ENCODE measurements around the gene SLC12A4.

The SLC12A4 gene

GRCh38 chr16:67963292-67963661 is 5.2 kb downstream of the SLC12A4 start:
- DNase-seq (ENCODE audit: low read depth): no peak

- no peak for DNase-seq (ENCODE audit: low read depth)
These were observed 6.3 kb downstream of the SLC12A4 start for GRCh38 chr16:67962135-67962534.

GRCh38 chr16:67961551-67961957 is 6.9 kb downstream of the SLC12A4 start:
- DNase-seq (ENCODE audit: low read depth): no peak

GRCh38 chr16:67959536-67960329 is 8.7 kb downstream of the SLC12A4 start:
- DNase-seq (ENCODE audit: low read depth): no peak

- DNase-seq (ENCODE audit: low read depth): no peak
These were observed 10.8 kb downstream of the SLC12A4 start for GRCh38 chr16:67957622-67958021.

GRCh38 chr16:67954421-67955196 is 13.8 kb downstream of the SLC12A4 start:
- no peak for DNase-seq (ENCODE audit: low read depth)

GRCh38 chr16:67953641-67954375 is 14.6 kb downstream of the SLC12A4 start:
- no peak for DNase-seq (ENCODE audit: low read depth)

- DNase-seq (ENCODE audit: low read depth): no peak
These were observed 17.0 kb downstream of the SLC12A4 start for GRCh38 chr16:67951485-67951884.

GRCh38 chr16:67950335-67950843 is 18.0 kb downstream of the SLC12A4 start:
- DNase-seq (ENCODE audit: low read depth): no peak

- DNase-seq (ENCODE audit: low read depth): no peak
These were observed 18.8 kb downstream of the SLC12A4 start for GRCh38 chr16:67949645-67950044.

GRCh38 chr16:67948015-67948414 is 20.4 kb downstream of the SLC12A4 start:
- DNase-seq (ENCODE audit: low read depth): no peak

GRCh38 chr16:67946966-67947558 is 21.4 kb downstream of the SLC12A4 start:
- no peak for DNase-seq (ENCODE audit: low read depth)

- DNase-seq (ENCODE audit: low read depth): no peak
These were observed 22.3 kb downstream of the SLC12A4 start for GRCh38 chr16:67946128-67946569.

GRCh38 chr16:67945392-67945933 is 23.0 kb downstream of the SLC12A4 start:
- no peak for DNase-seq (ENCODE audit: low read depth)

- no peak for DNase-seq (ENCODE audit: low read depth)
These were observed 23.6 kb downstream of the SLC12A4 start for GRCh38 chr16:67944690-67945391.

GRCh38 chr16:67943619-67944504 is 24.6 kb downstream of the SLC12A4 start, which contains the start of gene LCAT:
Gene LCAT (minus strand): TSS chr16:67944120. CDS start chr16:67944101, 19 bp downstream.
- peak; percentile 59 for DNase-seq (ENCODE audit: low read depth)

GRCh38 chr16:67943256-67943618 is 25.2 kb downstream of the SLC12A4 start:
- DNase-seq (ENCODE audit: low read depth): no peak

- DNase-seq (ENCODE audit: low read depth): no peak
These were observed 25.8 kb downstream of the SLC12A4 start for GRCh38 chr16:67942510-67943255.

GRCh38 chr16:67942200-67942509 is 26.3 kb downstream of the SLC12A4 start:
- no peak for DNase-seq (ENCODE audit: low read depth)
